HG03469 (cell line): Measurements from ENCODE around the gene PTCRA.

Experiments used
- ATAC-seq: cut with Tn5 transposase; IDR thresholded peaks from one replicate; pipeline ENCODE4 v1.9.1; 2021; ENCODE audit warnings: mild to moderate bottlenecking, moderate library complexity, moderate number of reproducible peaks; ENCODE audit not compliant: unreplicated experiment

Gene PTCRA

DNA sequence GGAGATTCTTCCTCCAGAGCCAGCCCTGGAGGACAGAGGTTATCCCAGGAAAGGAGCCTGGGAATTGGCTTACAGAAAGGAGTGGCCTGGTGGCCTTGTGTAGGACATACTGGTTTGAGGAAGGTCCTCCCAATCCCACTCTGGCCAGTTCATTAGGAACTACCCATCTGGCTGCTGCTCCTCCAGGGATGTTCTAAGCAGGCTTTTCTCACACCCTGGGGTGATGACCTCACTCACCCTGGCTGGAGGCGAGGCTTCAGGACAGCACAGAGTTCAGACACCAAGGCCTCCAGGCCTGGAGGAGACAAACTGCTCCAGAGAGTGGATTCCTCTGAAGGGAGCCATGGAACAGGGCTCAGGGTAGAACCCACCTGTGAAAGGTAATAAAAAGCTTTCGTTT, 53.6 kb downstream of the PTCRA start:
- no peak for ATAC-seq

- no peak for ATAC-seq
These were observed 54.1 kb downstream of the PTCRA start for GRCh38 chr6:42969934-42970333.

GRCh38 chr6:42970871-42971612, 55.2 kb downstream of the PTCRA start:
- ATAC-seq: no peak

GRCh38 chr6:42971746-42972327, 56.0 kb downstream of the PTCRA start:
- ATAC-seq: no peak

DNA sequence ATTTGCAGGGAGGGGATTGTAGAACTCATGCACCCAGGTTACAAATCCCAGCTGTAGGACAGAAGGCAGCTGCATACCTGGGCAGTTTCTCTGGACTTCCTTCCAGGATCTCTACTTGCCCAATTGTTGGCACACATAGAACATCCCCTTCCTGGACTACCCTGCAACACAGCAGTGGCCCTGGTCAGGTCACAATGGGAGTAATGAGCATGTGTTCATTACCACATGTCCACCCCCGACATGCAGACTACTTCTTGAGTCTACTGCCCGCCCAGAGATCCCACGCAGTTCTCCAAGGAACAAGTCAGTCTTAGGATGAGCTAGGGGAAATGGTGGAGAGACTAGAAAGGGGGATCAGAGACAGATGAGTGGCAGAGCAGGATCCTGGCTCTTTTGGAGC, 58.1 kb downstream of the PTCRA start:
- no peak for ATAC-seq

- no peak for ATAC-seq
These were observed 59.2 kb downstream of the PTCRA start for GRCh38 chr6:42974919-42975505.
